ENCODE data around the gene SNAPIN. TPM values are rescaled to one million over a fixed set of nuclear protein-coding genes. Genes with fewer than 3 reads are reported as not detected.

SNAPIN gene
- total and polyA plus RNA-seq, 4 donors = 26.3 to 38.1 (median 33.6) TPM

- DNase-seq (no peak), ATAC-seq (ENCODE audit: insufficient read depth, low FRiP score) (no peak)
- no peaks in the 10 kb centered on the region for H3K9me3 ChIP-seq (ENCODE audit: control insufficient read depth in 4 of 4, insufficient read depth in 3 of 4, low read length in 3 of 4)
- peaks cover 21 to 27% (median 23%) of the 10 kb centered on the region in 4 donors for H3K36me3 ChIP-seq (ENCODE audit: control insufficient read depth in 4 of 4, insufficient read depth in 4 of 4, low read length in 4 of 4)
- H3K4me1 ChIP-seq (ENCODE audit: control insufficient read depth in 5 of 5, insufficient read depth in 5 of 5, low read length in 5 of 5) = peaks cover 0 to 8% (median 4%) of the 10 kb centered on the region in 5 donors
- no peak for TF ChIP-seq CTCF (IDR thresholded peaks at IDR 0.05; ENCODE audit: control extremely low read depth, extremely low read depth)
- 72 to 85% methylated on average over 9 of the region's 9 CpGs for WGBS, 2 donors
- H3K27ac ChIP-seq (ENCODE audit: low read depth in 1 of 2, low read length in 1 of 2) = no peak overlapping the region
- H3K27me3 ChIP-seq (ENCODE audit: control insufficient read depth in 3 of 3, insufficient read depth in 3 of 3, low read length in 2 of 3) = no peaks in the 10 kb centered on the region
- peak overlapping the region in 1 of 2 donors; percentile 96 for H3K9ac ChIP-seq (ENCODE audit: insufficient read depth in 1 of 2, low read length in 2 of 2)
- H3K4me3 ChIP-seq = no peak overlapping the region
Observed at GRCh38 chr1:153659656-153660055, 1.2 kb downstream of the SNAPIN start.

- Histone ChIP-seq H3K27me3 (ENCODE audit: control insufficient read depth in 3 of 3, insufficient read depth in 3 of 3, low read length in 2 of 3) (no peaks in the 10 kb centered on the region), H3K9me3 (ENCODE audit: control insufficient read depth in 4 of 4, insufficient read depth in 3 of 4, low read length in 3 of 4) (no peaks in the 10 kb centered on the region), H3K27ac (ENCODE audit: low read depth in 1 of 2, low read length in 1 of 2) (no peak overlapping the region), H3K4me1 (ENCODE audit: control insufficient read depth in 5 of 5, insufficient read depth in 5 of 5, low read length in 5 of 5) (peaks cover 0 to 8% (median 4%) of the 10 kb centered on the region in 5 donors), H3K9ac (ENCODE audit: insufficient read depth in 1 of 2, low read length in 2 of 2) (no peak overlapping the region), H3K36me3 (ENCODE audit: control insufficient read depth in 4 of 4, insufficient read depth in 4 of 4, low read length in 4 of 4) (peaks cover 26 to 41% (median 32%) of the 10 kb centered on the region in 4 donors), H3K4me3 (no peak overlapping the region)
- ATAC-seq (ENCODE audit: insufficient read depth, low FRiP score) (no peak), DNase-seq (no peak)
- no peak for TF ChIP-seq CTCF (IDR thresholded peaks at IDR 0.05; ENCODE audit: control extremely low read depth, extremely low read depth)
- 69 to 70% methylated on average over 9 of the region's 9 CpGs for WGBS, 2 donors
Observed at GRCh38 chr1:153661111-153661708, 2.7 kb downstream of the SNAPIN start.

- no peak for TF ChIP-seq CTCF (IDR thresholded peaks at IDR 0.05; ENCODE audit: control extremely low read depth, extremely low read depth)
- Histone ChIP-seq H3K4me3 (no peak overlapping the region), H3K36me3 (ENCODE audit: control insufficient read depth in 4 of 4, insufficient read depth in 4 of 4, low read length in 4 of 4) (peaks cover 26 to 46% (median 42%) of the 10 kb centered on the region in 4 donors), H3K4me1 (ENCODE audit: control insufficient read depth in 5 of 5, insufficient read depth in 5 of 5, low read length in 5 of 5) (peaks cover 0 to 8% (median 4%) of the 10 kb centered on the region in 5 donors), H3K27me3 (ENCODE audit: control insufficient read depth in 3 of 3, insufficient read depth in 3 of 3, low read length in 2 of 3) (no peaks in the 10 kb centered on the region), H3K9ac (ENCODE audit: insufficient read depth in 1 of 2, low read length in 2 of 2) (no peak overlapping the region), H3K9me3 (ENCODE audit: control insufficient read depth in 4 of 4, insufficient read depth in 3 of 4, low read length in 3 of 4) (no peaks in the 10 kb centered on the region), H3K27ac (ENCODE audit: low read depth in 1 of 2, low read length in 1 of 2) (peak overlapping the region in 1 of 2 donors; percentile 53)
- no peak for DNase-seq
- WGBS, 2 donors = 55 to 78% methylated on average over 2 of the region's 2 CpGs
- ATAC-seq (ENCODE audit: insufficient read depth, low FRiP score) = no peak
Observed at GRCh38 chr1:153662269-153662668, 3.8 kb downstream of the SNAPIN start.

GRCh38 chr1:153663211-153663610 is 4.7 kb downstream of the SNAPIN start:
- WGBS, 2 donors = 67 to 76% methylated on average over 5 of the region's 5 CpGs
- no peak for TF ChIP-seq CTCF (IDR thresholded peaks at IDR 0.05; ENCODE audit: control extremely low read depth, extremely low read depth)
- H3K27ac ChIP-seq (ENCODE audit: low read depth in 1 of 2, low read length in 1 of 2) = no peak overlapping the region
- no peak overlapping the region for H3K4me3 ChIP-seq
- H3K9me3 ChIP-seq (ENCODE audit: control insufficient read depth in 4 of 4, insufficient read depth in 3 of 4, low read length in 3 of 4) = no peaks in the 10 kb centered on the region
- ATAC-seq (ENCODE audit: insufficient read depth, low FRiP score) (no peak), DNase-seq (no peak)
- no peaks in the 10 kb centered on the region for H3K27me3 ChIP-seq (ENCODE audit: control insufficient read depth in 3 of 3, insufficient read depth in 3 of 3, low read length in 2 of 3)
- H3K9ac ChIP-seq (ENCODE audit: insufficient read depth in 1 of 2, low read length in 2 of 2) = no peak overlapping the region
- H3K4me1 ChIP-seq (ENCODE audit: control insufficient read depth in 5 of 5, insufficient read depth in 5 of 5, low read length in 5 of 5) = peaks cover 0 to 8% (median 4%) of the 10 kb centered on the region in 5 donors
- H3K36me3 ChIP-seq (ENCODE audit: control insufficient read depth in 4 of 4, insufficient read depth in 4 of 4, low read length in 4 of 4) = peaks cover 35 to 52% (median 47%) of the 10 kb centered on the region in 4 donors

Data from lung (tissue), 12 donors.